Testis (tissue), 3 donors: ENCODE results near the gene ACSS1. TPM values are rescaled to one million over a fixed set of nuclear protein-coding genes. Genes with fewer than 3 reads are reported as not detected.

Experiments used
- DNase-seq: peaks from one replicate; pipeline ENCODE4 v3.0.0-alpha.2; 2019
- H3K27ac ChIP-seq, 2 donors: fragments of 200-600 bp; sonication (generic); one replicate each; pipeline ENCODE4 v1.5.1; 2019
- H3K27me3 ChIP-seq: fragments of 200-600 bp; sonication (generic); one replicate; pipeline ENCODE4 v1.5.1; 2019
- H3K36me3 ChIP-seq: fragments of 200-600 bp; sonication (generic); one replicate; pipeline ENCODE4 v1.5.1; 2017; ENCODE audit warnings: low read depth; ENCODE audit errors: missing control alignments
- H3K4me1 ChIP-seq: fragments of 200-600 bp; sonication (generic); one replicate; pipeline ENCODE4 v1.5.1; 2019
- H3K4me3 ChIP-seq, 2 donors: fragments of 200-600 bp; sonication (generic); one replicate each; pipeline ENCODE4 v1.5.1; 2017 to 2019
- H3K9me3 ChIP-seq: fragments of 200-600 bp; sonication (generic); one replicate; pipeline ENCODE4 v1.5.1; 2017
- CTCF ChIP-seq, 3 experiments: fragments of 450-650 bp in 2 of 3; fragments of 200-600 bp in 1 of 3; sonication (generic) in 1 of 3; IDR thresholded peaks; one replicate each; pipeline ENCODE4 v1.5.1; 2016 to 2019; ENCODE audit warnings: antibody characterized with exemption in 3 of 3, mild to moderate bottlenecking in 2 of 3, moderate library complexity in 1 of 3
- POLR2A ChIP-seq: fragments of 450-650 bp; IDR thresholded peaks from one replicate; pipeline ENCODE4 v1.6.1; 2017; ENCODE audit warnings: antibody characterized with exemption, mild to moderate bottlenecking, moderate library complexity
- WGBS, 2 donors: methylation state at CpG; one replicate each; pipeline ENCODE4 v1.1.5; 2018; 5-methylcytosine and 5-hydroxymethylcytosine counted together
- intact Hi-C: fragments of 100-400 bp; cut with DNase I; formaldehyde crosslinking; loops from one replicate; pipeline ENCODE4 v1.15.1; 2023; ENCODE audit warnings: low total_unique reads
- polyA plus RNA-seq: library from polyadenylated mRNA; stranded (reverse); fragments of 350-450 nt; fragmentation: Illumina TruSeq; extraction: RNeasy Lipid Tissue Mini Kit (QIAGEN cat#74804); gene quantifications from one replicate; pipeline ENCODE4 v1.2.3, GENCODE V29; 2014; ENCODE audit warnings: low read depth, low replicate concordance; ENCODE audit not compliant: insufficient read depth
- total RNA-seq, 2 donors: library from RNA; depleted of rRNA; stranded (reverse); fragments of >200 nt; gene quantifications; one replicate each; pipeline ENCODE4 v1.2.3, GENCODE V29; 2016

The ACSS1 gene
- total and polyA plus RNA-seq, 3 donors from 2014 or later = 61.5 to 184 (median 162) TPM

- H3K27ac ChIP-seq = no peak overlapping the region
- intact Hi-C loops = no loop called here
- DNase-seq = peak; percentile 43
- no peak for TF ChIP-seq CTCF (IDR thresholded peaks at IDR 0.05)
- no peak for TF ChIP-seq POLR2A
- no peaks in the 10 kb centered on the region for H3K36me3 ChIP-seq
- no peaks in the 10 kb centered on the region for H3K4me1 ChIP-seq
- H3K9me3 ChIP-seq = no peaks in the 10 kb centered on the region
- H3K27me3 ChIP-seq = no peaks in the 10 kb centered on the region
- 35 to 36% methylated on average over 14 of the region's 14 CpGs for WGBS, 2 donors
- H3K4me3 ChIP-seq = peak overlapping the region in 1 of 2 donors; percentile 47
Measured at GRCh38 chr20:25076731-25077609, 19.0 kb upstream of the ACSS1 start.

- no peaks in the 10 kb centered on the region for H3K9me3 ChIP-seq
- no peak for DNase-seq
- intact Hi-C loops = no loop called here
- 80 to 92% methylated on average over 2 of the region's 2 CpGs for WGBS, 2 donors
- no peaks in the 10 kb centered on the region for H3K27me3 ChIP-seq
- TF ChIP-seq POLR2A (no peak), CTCF (IDR thresholded peaks at IDR 0.05) (no peak)
- no peak overlapping the region for H3K4me3 ChIP-seq
- H3K27ac ChIP-seq = no peak overlapping the region
- H3K4me1 ChIP-seq = no peaks in the 10 kb centered on the region
- H3K36me3 ChIP-seq = no peaks in the 10 kb centered on the region
Measured at GRCh38 chr20:25076201-25076600, 18.3 kb upstream of the ACSS1 start.

- Histone ChIP-seq H3K27ac (no peak overlapping the region), H3K4me1 (no peaks in the 10 kb centered on the region), H3K27me3 (no peaks in the 10 kb centered on the region), H3K9me3 (no peaks in the 10 kb centered on the region), H3K4me3 (no peak overlapping the region), H3K36me3 (no peaks in the 10 kb centered on the region)
- DNase-seq = peak; percentile 64
- 68 to 70% methylated on average over 9 of the region's 9 CpGs for WGBS, 2 donors
- intact Hi-C loops = no loop called here
- TF ChIP-seq CTCF (IDR thresholded peaks at IDR 0.05) (no peak), POLR2A (no peak)
Measured at GRCh38 chr20:25073544-25073943, 15.6 kb upstream of the ACSS1 start.

- H3K27me3 ChIP-seq = no peaks in the 10 kb centered on the region
- no peak overlapping the region for H3K27ac ChIP-seq
- 65 to 74% methylated on average over 7 of the region's 7 CpGs for WGBS, 2 donors
- no peak overlapping the region for H3K4me3 ChIP-seq
- intact Hi-C loops = no loop called here
- H3K36me3 ChIP-seq = no peaks in the 10 kb centered on the region
- no peak for DNase-seq
- no peak for TF ChIP-seq POLR2A
- TF ChIP-seq CTCF (IDR thresholded peaks at IDR 0.05) = no peak
- H3K9me3 ChIP-seq = no peaks in the 10 kb centered on the region
- no peaks in the 10 kb centered on the region for H3K4me1 ChIP-seq
Measured at GRCh38 chr20:25072226-25072811, 14.4 kb upstream of the ACSS1 start.
